ENCODE data around the gene CEP83. TPM values are rescaled to one million over a fixed set of nuclear protein-coding genes. Genes with fewer than 3 reads are reported as not detected.

CEP83 gene
- polyA plus RNA-seq: 1 to 10 TPM; 2.0 to 4.4 (median 4.1) TPM

GRCh38 chr12:94459728-94460615 lies at the start of gene CEP83:
CEP83 (minus strand) TSS chr12:94459867; CDS start chr12:94412490, 47,377 bp downstream.
- peaks cover 0 to 4% (median 4%) of the 10 kb centered on the region in 3 donors for H3K36me3 Mint-ChIP-seq
- peak within 1 kb of the TSS; percentile 92 to 97 (median 95) for H3K4me3 Mint-ChIP-seq
- peaks cover 6 to 14% (median 10%) of the 10 kb centered on the region in 3 donors for H3K27me3 Mint-ChIP-seq (ENCODE audit: low read depth in 3 of 3)
- H3K4me1 Mint-ChIP-seq: peaks cover 20 to 33% of the 10 kb centered on the region in 2 donors
- H3K27ac Mint-ChIP-seq: peak within 1 kb of the TSS; percentile 89 to 96 (median 94)
- peak; percentile 94 to 95 (median 94) for DNase-seq
- H3K9me3 Mint-ChIP-seq: no peaks in the 10 kb centered on the region

GRCh38 chr12:94509317-94509716 lies 49.6 kb upstream of the CEP83 start:
- H3K9me3 Mint-ChIP-seq: no peaks in the 10 kb centered on the region
- H3K27ac Mint-ChIP-seq: no peak overlapping the region
- no peak overlapping the region for H3K4me3 Mint-ChIP-seq
- no peaks in the 10 kb centered on the region for H3K36me3 Mint-ChIP-seq
- no peaks in the 10 kb centered on the region for H3K27me3 Mint-ChIP-seq (ENCODE audit: low read depth in 3 of 3)
- DNase-seq: no peak
- H3K4me1 Mint-ChIP-seq: no peaks in the 10 kb centered on the region

- H3K27ac Mint-ChIP-seq: no peak overlapping the region
- no peak for DNase-seq
- H3K36me3 Mint-ChIP-seq: peaks cover 0 to 11% (median 8%) of the 10 kb centered on the region in 3 donors
- no peaks in the 10 kb centered on the region for H3K4me1 Mint-ChIP-seq
- peaks cover 0 to 10% (median 3%) of the 10 kb centered on the region in 6 donors for H3K9me3 Mint-ChIP-seq
- no peak overlapping the region for H3K4me3 Mint-ChIP-seq
- no peaks in the 10 kb centered on the region for H3K27me3 Mint-ChIP-seq (ENCODE audit: low read depth in 3 of 3)
Measured at GRCh38 chr12:94507455-94507854, 47.8 kb upstream of the CEP83 start.

GRCh38 chr12:94504386-94504785 lies 44.7 kb upstream of the CEP83 start:
- Mint-ChIP-seq H3K9me3 (peaks cover 0 to 11% (median 3%) of the 10 kb centered on the region in 6 donors), H3K4me1 (no peaks in the 10 kb centered on the region), H3K27ac (no peak overlapping the region), H3K27me3 (ENCODE audit: low read depth in 3 of 3) (peaks cover 0 to 3% (median 0%) of the 10 kb centered on the region in 3 donors), H3K36me3 (peaks cover 0 to 11% (median 8%) of the 10 kb centered on the region in 3 donors), H3K4me3 (no peak overlapping the region)
- no peak for DNase-seq

GRCh38 chr12:94503619-94504018 lies 44.0 kb upstream of the CEP83 start:
- DNase-seq: no peak
- Mint-ChIP-seq H3K9me3 (peaks cover 0 to 11% (median 3%) of the 10 kb centered on the region in 6 donors), H3K27ac (no peak overlapping the region)

GRCh38 chr12:94500831-94501567 lies 41.3 kb upstream of the CEP83 start:
- no peak for DNase-seq
- Mint-ChIP-seq H3K36me3 (peaks cover 0 to 11% (median 8%) of the 10 kb centered on the region in 3 donors), H3K4me3 (no peak overlapping the region), H3K27ac (no peak overlapping the region), H3K4me1 (no peaks in the 10 kb centered on the region), H3K9me3 (peaks cover 0 to 11% (median 4%) of the 10 kb centered on the region in 6 donors), H3K27me3 (ENCODE audit: low read depth in 3 of 3) (peaks cover 0 to 3% (median 0%) of the 10 kb centered on the region in 3 donors)

More at GRCh38 chr12:94503619-94504018, 44.0 kb upstream of the CEP83 start:
- H3K36me3 Mint-ChIP-seq: peaks cover 0 to 11% (median 8%) of the 10 kb centered on the region in 3 donors
- H3K4me1 Mint-ChIP-seq: no peaks in the 10 kb centered on the region
- no peak overlapping the region for H3K4me3 Mint-ChIP-seq
- peaks cover 0 to 3% (median 0%) of the 10 kb centered on the region in 3 donors for H3K27me3 Mint-ChIP-seq (ENCODE audit: low read depth in 3 of 3)

- no peak for DNase-seq
- peaks cover 0 to 11% (median 4%) of the 10 kb centered on the region in 6 donors for H3K9me3 Mint-ChIP-seq
- H3K36me3 Mint-ChIP-seq: peaks cover 0 to 11% (median 8%) of the 10 kb centered on the region in 3 donors
- no peak overlapping the region for H3K27ac Mint-ChIP-seq
- H3K4me3 Mint-ChIP-seq: no peak overlapping the region
- no peaks in the 10 kb centered on the region for H3K4me1 Mint-ChIP-seq
- peaks cover 0 to 5% (median under 1%) of the 10 kb centered on the region in 3 donors for H3K27me3 Mint-ChIP-seq (ENCODE audit: low read depth in 3 of 3)
Measured at GRCh38 chr12:94498698-94499097, 39.0 kb upstream of the CEP83 start.

GRCh38 chr12:94498073-94498472 lies 38.4 kb upstream of the CEP83 start:
- Mint-ChIP-seq H3K9me3 (peaks cover 0 to 9% (median 4%) of the 10 kb centered on the region in 6 donors), H3K4me1 (no peaks in the 10 kb centered on the region), H3K27ac (no peak overlapping the region), H3K36me3 (peaks cover 0 to 6% (median 5%) of the 10 kb centered on the region in 3 donors), H3K4me3 (no peak overlapping the region), H3K27me3 (ENCODE audit: low read depth in 3 of 3) (peaks cover 0 to 8% (median 2%) of the 10 kb centered on the region in 3 donors)
- no peak for DNase-seq

- H3K4me3 Mint-ChIP-seq: no peak overlapping the region
- no peaks in the 10 kb centered on the region for H3K4me1 Mint-ChIP-seq
- DNase-seq: no peak
- no peaks in the 10 kb centered on the region for H3K36me3 Mint-ChIP-seq
- peaks cover 0 to 2% (median 0%) of the 10 kb centered on the region in 6 donors for H3K9me3 Mint-ChIP-seq
- peaks cover 0 to 7% (median 2%) of the 10 kb centered on the region in 3 donors for H3K27me3 Mint-ChIP-seq (ENCODE audit: low read depth in 3 of 3)
- H3K27ac Mint-ChIP-seq: no peak overlapping the region
Measured at GRCh38 chr12:94495445-94496115, 35.9 kb upstream of the CEP83 start.

GRCh38 chr12:94491489-94491888 lies 31.8 kb upstream of the CEP83 start:
- Mint-ChIP-seq H3K4me1 (no peaks in the 10 kb centered on the region), H3K27ac (no peak overlapping the region), H3K4me3 (no peak overlapping the region), H3K27me3 (ENCODE audit: low read depth in 3 of 3) (peaks cover 0 to 7% (median 2%) of the 10 kb centered on the region in 3 donors), H3K36me3 (no peaks in the 10 kb centered on the region), H3K9me3 (peaks cover 0 to 2% (median 0%) of the 10 kb centered on the region in 6 donors)
- DNase-seq: no peak

- no peak overlapping the region for H3K27ac Mint-ChIP-seq
Measured at GRCh38 chr12:94488463-94488862, 28.8 kb upstream of the CEP83 start.

GRCh38 chr12:94481734-94482133 lies 22.1 kb upstream of the CEP83 start:
- H3K4me1 Mint-ChIP-seq: no peaks in the 10 kb centered on the region
- no peak overlapping the region for H3K4me3 Mint-ChIP-seq
- H3K9me3 Mint-ChIP-seq: no peaks in the 10 kb centered on the region
- H3K27me3 Mint-ChIP-seq (ENCODE audit: low read depth in 3 of 3): no peaks in the 10 kb centered on the region
- H3K27ac Mint-ChIP-seq: no peak overlapping the region
- no peak for DNase-seq
- H3K36me3 Mint-ChIP-seq: no peaks in the 10 kb centered on the region

More at GRCh38 chr12:94488463-94488862, 28.8 kb upstream of the CEP83 start:
- no peak overlapping the region for H3K4me3 Mint-ChIP-seq
- no peak for DNase-seq
- H3K36me3 Mint-ChIP-seq: no peaks in the 10 kb centered on the region
- no peaks in the 10 kb centered on the region for H3K9me3 Mint-ChIP-seq
- H3K4me1 Mint-ChIP-seq: no peaks in the 10 kb centered on the region
- H3K27me3 Mint-ChIP-seq (ENCODE audit: low read depth in 3 of 3): peaks cover 0 to 3% (median 0%) of the 10 kb centered on the region in 3 donors

- Mint-ChIP-seq H3K4me1 (no peaks in the 10 kb centered on the region), H3K9me3 (peaks cover 0 to 2% (median 0%) of the 10 kb centered on the region in 6 donors), H3K27ac (no peak overlapping the region), H3K36me3 (no peaks in the 10 kb centered on the region), H3K27me3 (ENCODE audit: low read depth in 3 of 3) (peaks cover 0 to 4% (median 3%) of the 10 kb centered on the region in 3 donors), H3K4me3 (no peak overlapping the region)
- no peak for DNase-seq
Measured at GRCh38 chr12:94469522-94469921, 9.9 kb upstream of the CEP83 start.

All from immature natural killer cell (primary cell).